NCI-H748 treated with DMSO at 0.1 percent for 48 hours (cell line): Measurements from ENCODE around the gene GRB14.
"Not testable (repeated sequence)": the region's sequence is repeated elsewhere in the genome, so short reads cannot be mapped to it uniquely, and the experiment has no call there.

Experiments used
- DNase-seq: peaks from one replicate; lab custom pipeline; 2025; lab: John Stamatoyannopoulos, UW

GRB14 gene

DNA sequence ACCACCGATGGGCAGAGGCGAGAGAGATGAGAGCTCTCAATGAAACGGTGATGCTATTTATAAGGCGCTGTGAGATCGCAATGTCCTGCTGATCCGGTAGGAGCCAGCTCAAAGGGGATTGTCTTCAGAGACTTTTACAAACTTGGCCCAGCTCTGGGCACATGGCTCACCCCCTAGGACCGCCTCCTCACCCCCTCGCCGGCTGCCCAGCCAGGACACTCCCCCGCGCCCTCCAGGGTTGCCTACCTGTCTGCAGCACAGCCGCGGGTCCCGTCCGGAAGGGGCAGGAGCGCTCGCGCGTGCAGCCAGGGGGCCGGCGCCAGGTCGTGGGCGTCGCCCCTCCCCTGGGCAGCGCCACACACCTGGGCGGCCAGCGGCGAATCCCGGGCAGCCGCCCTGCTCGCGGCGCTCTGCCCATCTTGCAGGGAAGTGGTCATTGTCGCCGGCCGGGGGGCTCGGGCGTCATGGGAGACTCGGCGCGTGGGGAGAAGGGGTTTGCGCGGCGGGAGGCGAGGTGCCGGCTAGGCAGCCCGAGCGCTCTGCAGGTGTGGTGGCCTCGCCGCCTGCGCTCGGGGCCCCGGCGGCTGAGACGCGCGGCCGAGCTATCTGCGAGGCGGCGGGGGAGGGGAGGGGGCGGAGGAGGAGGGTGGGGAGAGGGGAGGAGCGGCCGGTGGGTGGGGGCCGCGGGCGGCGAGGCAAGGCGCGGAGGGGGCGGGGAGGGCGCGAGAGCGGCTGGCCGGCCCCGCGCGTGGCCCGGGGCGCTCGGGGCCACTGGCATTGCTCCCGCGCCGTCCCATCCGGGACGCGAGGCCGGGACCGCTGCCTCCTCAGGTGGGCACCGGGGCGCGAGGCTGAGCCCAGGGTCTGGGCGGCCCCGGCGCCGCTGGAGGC is at the start of gene GRB14:
Gene GRB14 (minus strand): TSS at position 610 of the 891 bp plus-strand sequence. CDS start 173 bp downstream, at position 437.
- DNase-seq, result peak; percentile 68

DNA sequence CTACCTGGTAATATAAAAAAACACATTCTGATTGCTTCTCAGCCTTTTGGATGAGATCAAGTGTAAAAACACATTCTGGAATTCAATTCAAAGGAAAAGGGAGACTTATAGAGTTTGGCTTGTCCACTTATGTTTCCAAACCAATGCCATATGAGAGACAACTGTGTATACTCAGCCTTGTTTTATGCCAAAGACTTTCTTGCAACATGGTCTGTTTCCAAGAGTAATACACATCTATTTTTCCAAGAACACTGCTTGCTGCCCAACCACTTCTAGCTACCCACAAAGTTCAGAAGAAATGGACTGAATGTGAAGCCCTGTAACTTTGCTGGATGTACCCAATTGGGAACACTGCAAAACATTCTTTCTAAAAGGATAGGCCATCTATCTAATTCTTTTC is 48.0 kb upstream of the GRB14 start:
- no peak for DNase-seq

DNA sequence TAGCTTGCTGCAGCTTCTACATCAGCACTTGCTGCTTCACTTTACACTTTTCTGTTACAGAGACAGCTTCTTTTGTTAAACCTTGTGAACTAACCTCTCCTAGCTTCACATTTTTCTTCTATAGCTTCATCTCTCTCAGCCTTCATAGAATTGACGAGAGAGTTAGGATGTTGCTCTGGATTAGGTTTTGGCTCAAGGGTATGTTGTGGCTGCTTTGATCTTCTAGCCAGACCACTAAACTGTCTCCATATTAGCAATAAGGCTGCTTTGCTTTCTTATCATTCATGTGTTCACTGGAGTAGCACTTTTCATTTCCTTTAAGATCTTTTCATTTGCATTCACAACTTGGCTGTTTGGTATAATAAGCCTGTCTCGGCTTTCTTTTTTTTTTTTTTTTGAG is 46.3 kb upstream of the GRB14 start:
- no peak for DNase-seq

DNA sequence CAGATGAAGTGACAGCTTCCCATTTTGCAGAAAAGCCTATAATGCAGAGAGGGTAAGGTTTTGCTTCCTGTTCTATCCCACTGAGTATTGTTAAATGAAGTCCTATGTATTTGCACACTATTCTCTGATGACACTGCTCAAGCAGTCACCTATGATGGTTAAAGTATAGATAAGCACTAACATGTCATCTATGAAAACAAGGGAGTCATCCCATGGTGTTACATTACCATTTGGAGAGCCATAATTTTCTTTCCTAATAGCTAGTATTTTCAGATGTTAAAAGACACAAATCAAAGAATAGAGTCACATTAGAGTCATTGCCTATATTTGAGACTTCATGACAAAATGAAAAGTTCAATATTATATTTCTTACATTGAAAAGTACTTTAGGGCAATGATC is 42.8 kb upstream of the GRB14 start:
- DNase-seq, result no peak

DNA sequence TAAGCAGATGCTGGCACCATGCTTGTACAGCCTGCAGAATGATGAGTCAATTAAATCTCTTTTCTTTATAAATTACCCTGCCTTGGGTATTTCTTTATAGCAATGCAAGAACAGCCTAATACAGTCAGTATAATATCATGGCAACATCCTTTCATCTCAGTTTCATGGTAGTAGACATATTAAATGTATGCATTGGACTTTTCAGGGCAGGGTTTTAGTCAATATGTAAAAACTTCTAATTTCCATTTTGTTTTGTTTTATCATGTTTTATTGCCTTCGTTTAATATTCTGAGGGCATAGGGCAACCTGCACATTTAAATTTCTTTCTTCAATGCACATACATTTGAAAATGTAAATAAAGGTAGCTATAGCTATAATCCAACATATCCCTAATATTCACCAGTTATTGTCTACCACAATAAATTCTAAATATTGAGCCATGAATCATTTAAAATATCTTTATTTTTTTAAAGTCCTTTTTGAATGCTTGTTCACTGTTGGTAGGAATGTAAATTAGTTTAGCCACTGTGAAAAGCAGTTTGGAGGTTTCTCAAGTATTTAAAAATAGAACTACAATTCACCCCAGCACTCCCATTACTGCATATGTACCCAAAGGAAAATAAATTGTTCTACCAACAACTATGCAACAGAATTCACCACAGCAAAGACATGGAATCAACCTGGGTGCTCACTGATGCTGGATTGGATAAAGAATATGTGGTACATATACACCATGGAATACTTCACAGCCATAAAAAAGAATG is 41.8 kb upstream of the GRB14 start:
- DNase-seq, result no peak

DNA sequence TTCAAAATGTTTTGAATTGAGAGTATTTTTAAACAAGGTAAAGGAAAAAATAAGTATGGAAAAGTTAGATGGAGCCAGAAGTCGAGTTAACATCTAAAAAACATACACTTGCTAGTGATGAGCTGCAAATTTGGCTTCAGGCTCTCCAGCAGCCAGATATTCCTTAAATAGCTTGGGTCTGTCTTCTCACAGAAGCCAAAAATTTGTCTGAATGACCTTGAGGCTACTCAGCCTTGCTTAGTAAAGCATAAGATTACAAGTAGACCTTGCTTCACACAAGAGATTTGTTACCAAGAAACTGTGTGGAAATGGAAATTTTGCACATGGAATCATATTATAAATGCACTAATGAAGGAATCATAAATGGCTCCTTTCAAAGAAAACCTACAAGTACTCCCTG is 40.8 kb upstream of the GRB14 start:
- no peak for DNase-seq

DNA sequence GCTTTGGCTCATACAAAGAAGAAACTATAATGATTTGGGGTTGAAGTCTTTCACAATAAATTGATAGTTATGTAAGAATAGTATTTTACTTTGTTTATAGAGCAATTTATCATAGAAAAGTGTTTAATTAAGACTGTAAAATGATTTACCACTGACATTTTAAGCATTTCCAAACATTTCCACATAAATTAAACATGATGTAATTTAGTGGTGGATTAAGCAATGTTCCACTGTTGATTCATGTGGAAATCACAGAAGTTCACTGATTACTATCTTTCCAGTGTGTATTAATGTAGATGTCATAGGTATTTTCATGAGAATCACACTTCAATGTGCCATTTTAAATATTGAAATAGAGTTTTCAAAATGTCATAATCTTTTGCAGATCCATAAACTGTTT is 40.1 kb upstream of the GRB14 start:
- no peak for DNase-seq

DNA sequence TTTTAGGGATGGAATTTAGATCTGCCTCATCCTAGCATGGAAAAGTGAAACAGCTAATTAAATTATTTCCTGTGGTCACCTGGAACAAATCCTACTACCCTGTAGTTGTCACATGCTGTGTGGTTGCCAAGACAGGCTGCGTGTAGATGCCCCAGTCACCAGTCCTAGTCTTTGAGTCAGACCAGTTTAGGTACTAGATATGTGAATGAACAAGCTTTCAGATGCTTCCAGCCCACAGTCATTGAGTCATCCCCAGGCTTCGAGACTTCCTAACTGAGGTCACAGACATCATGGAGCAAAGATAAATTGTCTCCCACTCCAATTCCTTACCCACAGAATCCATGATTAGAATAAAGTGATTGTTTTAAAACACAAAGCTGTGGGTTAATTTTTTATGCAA is 35.8 kb upstream of the GRB14 start:
- DNase-seq, result no peak

DNA sequence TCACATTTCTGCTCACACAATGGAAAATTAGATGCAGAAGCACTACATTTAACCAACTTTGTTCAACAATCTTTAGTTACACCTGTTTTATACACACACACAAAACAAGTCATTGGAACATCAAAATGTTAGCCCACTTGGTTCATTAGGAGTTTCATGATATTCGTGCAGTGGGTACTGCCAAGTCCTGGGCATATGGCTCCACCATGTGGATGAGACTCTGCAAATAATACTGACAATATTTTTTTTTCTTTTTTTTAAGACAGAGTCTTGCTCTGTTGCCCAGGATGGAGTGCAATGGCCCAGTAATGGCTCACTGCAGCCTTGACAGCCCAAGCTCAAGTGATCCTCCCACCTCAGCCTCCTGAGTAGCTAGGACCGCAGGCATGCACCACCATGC is 34.5 kb upstream of the GRB14 start:
- DNase-seq, result no peak

DNA sequence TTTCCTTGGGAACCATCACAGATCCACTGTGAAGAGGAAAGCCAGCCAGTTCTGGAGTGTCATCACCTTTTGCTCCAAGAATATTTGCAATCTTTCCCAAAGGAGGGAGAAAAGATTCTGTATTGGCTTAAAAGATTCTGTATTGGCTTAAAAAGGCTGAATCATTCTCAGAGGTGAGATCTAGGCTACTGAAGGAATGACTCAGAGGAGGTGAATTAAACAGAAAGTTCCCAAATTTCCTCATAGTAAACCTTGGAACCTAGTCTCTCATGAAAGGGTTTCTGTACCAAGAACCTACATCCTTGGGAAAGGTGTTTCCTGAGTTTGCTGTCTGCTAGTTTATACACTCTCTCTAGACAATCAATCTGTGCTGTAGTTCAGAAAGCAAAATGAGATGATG is 34.1 kb upstream of the GRB14 start:
- DNase-seq, result no peak

DNA sequence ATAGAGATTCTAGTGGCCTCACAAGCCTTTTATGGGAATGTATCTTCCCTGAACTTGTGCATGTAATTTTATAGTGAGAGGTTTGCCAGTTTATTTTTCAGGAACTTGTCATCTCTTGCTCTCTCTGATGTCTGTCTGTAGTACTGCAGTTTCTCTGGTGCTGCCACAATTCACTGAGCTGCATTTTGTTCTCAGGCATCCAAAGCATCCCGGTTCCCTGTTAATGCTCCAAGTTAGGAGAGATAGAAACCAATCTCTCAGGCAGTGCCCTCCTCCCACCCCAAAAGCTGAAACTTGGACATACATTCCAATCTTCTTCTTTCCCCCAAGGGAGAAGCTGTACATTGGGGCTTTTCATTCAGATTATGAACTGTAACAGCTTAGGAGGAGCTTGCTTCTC is 30.1 kb upstream of the GRB14 start:
- DNase-seq, result no peak

DNA sequence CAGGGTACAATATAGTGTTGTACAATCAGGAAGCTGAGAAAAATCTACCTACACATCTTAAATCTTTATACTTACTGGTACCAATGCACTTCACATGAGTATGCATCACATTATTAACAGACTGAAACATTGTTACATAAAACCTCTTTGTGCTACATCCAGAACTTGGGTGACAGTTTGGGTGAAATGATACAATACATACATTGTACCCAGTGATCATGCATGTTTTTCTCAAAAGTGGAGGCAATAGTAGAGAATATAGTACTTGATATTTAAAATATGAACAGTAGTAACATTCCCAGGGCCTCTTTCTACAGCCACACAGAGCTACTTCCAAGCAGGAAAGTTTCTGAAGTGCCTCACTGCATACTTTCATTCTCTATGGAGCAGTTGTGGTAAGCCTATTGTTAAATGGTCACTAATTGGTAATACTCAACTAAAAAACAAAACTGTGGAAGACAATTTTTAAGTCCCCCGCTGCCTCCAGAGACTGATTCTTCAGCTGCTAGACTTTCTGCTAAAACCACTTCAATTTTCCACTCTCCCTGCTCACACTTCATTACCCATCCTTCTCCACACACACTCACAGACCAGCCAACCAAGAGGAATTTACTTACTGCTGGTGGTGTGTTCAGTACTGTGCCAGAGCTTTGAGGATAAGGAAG is 22.9 kb upstream of the GRB14 start:
- no peak for DNase-seq

DNA sequence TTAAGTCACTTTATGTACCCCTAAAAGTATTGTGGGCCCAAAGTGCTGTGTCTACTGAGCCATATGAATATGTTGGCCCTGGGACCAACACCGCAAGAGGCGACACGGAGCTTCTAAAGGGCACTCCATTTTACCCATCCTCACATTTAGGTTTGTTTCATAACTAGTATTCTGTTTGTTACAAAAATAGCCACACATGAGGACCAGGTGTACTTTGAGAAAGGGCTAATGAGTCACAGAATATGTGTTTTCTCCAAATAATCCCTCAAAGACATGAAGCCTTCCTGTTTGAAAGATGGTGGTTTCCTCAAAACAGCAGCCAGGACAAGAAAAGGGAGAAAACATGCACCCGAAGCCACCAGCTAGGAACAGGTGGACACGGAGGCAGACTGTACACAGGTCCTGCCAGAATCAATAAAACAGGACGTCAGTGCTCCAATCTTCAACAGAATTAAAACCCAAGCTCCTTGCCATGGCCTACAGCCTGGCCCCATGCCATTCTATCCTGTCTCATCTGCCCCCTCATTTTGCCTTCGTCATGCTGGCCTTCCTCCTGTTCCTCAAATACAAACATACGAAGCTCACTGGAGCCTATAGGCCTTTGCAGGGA is 21.8 kb upstream of the GRB14 start:
- DNase-seq, result no peak

DNA sequence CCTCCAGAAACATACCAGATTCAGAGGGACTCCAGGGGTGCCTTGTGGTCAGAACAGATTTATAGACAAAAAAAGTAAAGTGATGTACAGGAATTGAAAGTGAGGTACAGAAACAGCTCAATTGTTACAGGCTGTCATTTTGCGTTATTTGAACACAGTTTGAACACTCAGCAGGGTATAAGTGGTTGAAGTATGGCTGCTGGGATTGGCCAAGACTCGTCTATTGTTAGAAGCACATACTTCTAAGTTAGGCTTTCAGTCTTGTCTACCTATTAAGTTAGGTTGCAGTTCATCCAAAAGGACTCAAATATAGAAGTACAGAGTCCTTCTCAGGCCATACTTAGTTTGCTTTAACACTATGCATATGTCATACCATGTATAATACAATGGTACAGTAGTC is 21.0 kb upstream of the GRB14 start:
- DNase-seq, result no peak

DNA sequence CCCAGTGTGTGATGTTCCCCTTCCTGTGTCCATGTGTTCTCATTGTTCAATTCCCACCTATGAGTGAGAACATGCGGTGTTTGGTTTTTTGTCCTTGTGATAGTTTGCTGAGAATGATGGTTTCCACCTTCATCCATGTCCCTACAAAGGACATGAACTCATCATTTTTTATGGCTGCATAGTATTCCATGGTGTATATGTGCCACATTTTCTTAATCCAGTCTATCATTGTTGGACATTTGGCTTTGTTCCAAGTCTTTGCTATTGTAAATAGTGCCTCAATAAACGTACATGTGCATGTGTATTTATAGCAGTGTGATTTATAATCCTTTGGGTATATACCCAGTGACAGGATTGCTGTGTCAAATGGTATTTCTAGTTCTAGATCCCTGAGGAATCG is 7.0 kb upstream of the GRB14 start:
- not testable (repeated sequence) for DNase-seq

DNA sequence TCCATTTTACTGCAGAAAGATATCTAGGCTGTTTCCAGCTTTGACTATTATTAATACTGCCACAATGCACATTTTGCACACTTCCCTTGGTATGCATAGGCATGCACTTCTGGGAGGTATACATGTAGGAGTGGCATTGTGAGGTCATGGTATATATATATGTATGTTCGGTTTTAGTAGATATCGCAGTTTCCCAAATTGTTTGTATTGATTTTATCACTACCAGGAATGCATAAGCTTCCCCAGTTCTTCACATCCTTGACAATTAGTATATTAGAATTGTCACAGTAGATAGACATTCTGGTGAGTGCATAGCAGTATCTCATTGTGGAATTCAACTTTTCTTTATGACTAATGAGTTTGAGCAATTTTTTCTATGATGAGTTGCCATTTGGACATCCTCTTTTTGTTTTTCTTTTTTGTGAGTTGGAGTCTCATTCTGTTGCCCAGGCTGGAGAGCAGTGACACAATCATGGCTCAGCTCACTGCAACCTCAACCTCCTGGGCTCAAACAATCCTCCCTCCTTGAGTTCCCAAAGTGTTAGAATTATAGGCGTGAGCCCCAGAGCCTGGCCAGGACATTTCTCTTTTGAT is 4.2 kb upstream of the GRB14 start:
- no peak for DNase-seq

DNA sequence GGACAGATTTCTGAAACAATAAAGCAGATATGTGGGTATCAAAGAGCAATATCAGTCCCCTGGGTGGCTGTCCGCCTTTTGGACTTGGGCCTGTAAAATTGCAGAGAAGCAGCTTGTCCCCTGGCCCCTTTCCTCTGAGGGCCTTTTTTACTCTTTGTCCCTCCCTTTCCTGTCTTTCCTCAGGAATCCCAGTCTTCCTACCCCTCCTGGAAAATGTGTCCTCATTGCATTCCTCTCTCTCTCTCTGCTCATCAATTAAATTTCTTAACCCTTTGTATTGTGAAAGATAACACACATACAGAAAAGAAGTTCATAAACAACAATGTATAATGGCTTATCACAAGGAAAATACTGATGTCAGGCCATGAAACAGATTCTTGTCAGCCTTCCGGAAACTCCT is 3.0 kb upstream of the GRB14 start:
- DNase-seq, result no peak

DNA sequence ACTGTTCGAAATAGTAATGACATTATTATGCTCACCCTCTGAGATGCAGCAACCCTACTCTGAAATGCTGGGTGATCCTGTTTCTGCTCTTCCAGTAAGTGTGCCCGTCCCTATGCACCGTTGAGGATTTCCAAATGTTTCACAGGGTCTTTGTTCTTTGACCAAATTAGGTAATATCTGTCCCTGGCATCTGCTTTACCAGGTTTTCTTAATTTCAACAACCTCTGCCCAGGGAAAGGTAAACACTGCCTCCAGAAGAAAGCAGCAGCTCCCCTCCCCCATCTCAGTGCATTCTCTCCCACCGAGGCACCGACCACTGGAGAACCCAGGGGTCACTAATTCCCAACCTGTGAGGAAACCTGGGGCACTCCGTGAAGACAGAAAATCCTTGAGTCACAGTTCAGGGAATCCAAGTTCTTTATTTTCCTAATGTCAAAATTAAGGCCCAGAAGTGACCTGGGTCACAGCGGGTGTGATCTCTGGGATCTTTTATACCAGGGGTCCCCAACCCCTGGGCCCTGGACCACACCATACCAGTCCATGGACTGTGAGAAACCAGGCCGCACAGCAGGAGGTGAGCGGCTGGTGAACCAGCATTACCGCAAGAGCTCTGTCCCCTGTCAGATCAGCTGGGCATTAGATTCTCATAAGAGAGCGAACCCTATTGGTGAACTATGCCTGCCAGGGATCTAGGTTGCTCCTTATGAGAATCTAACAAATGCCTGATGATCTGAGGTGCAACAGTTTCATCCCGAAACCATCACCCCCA is 1.2 kb upstream of the GRB14 start:
- DNase-seq, result no peak

DNA sequence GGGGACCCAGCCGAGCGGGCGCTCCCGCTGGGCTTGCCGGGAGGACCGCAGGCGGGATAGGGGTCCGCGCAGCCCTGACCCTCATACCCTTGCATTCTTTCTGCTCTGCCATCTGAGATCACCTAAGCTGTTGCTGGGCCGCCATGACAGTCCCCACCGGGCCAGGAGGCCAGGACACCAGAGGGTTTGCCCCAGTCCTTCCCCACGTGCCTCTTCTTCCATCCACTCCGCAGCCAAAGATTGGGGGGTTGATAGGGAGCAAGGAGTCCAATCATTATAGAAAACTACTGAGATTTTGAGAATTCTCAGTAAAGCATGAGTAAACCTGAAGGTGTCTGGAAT is 453 bp upstream of the GRB14 start:
- no peak for DNase-seq

DNA sequence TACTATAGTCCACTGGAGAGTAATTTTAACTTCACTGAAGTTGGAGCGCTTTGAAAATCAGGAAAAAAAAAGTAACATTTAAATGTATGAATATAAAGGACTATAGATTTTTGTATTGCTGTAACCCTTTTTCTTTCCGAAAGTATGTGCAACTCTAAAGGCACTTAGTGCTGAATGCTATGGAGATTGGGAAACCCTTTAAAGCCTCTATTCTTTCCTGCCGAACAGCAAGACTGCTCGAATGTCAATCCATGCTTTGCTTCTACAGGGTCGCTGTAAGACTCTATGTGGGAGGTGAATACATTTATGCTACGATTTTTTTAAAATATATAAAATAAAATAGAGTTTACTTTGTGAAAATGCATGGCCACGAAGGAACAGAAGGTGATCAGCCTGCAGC is 825 bp downstream of the GRB14 start:
- no peak for DNase-seq

DNA sequence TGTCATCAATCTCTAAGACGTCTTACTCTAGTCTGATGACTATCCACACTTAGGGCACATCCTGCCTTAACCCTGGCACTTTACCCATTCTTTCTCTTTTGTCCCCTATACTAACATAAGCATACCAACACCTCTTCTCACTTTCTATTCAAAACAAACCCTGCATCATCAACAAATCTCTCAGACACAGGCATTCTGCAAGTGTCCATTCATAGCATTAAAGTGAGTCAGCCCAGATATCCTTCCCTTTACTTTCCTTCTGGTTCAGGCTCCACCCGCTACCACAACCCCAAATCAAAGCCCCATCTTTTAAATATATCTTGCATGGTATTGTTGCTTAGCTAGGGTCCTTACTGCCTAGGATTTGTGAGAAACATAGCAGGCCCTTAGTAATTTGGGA is 3.8 kb downstream of the GRB14 start:
- DNase-seq, result no peak
